ENCODE measurements around the gene MEF2B.

GRCh38 chr19:19119325-19120237, 50.5 kb downstream of the MEF2B start:
- TF ChIP-seq, protein P1, sequence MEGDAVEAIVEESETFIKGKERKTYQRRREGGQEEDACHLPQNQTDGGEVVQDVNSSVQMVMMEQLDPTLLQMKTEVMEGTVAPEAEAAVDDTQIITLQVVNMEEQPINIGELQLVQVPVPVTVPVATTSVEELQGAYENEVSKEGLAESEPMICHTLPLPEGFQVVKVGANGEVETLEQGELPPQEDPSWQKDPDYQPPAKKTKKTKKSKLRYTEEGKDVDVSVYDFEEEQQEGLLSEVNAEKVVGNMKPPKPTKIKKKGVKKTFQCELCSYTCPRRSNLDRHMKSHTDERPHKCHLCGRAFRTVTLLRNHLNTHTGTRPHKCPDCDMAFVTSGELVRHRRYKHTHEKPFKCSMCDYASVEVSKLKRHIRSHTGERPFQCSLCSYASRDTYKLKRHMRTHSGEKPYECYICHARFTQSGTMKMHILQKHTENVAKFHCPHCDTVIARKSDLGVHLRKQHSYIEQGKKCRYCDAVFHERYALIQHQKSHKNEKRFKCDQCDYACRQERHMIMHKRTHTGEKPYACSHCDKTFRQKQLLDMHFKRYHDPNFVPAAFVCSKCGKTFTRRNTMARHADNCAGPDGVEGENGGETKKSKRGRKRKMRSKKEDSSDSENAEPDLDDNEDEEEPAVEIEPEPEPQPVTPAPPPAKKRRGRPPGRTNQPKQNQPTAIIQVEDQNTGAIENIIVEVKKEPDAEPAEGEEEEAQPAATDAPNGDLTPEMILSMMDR (IDR thresholded peaks at IDR 0.05) = no peak
- no peak for TF ChIP-seq POLR2AphosphoS5 (IDR thresholded peaks at IDR 0.05)
- TF ChIP-seq POLR2A (IDR thresholded peaks at IDR 0.05) = no peak
